DND-41 (cell line): ENCODE measurements around the gene RAVER2.
A peak's percentile ranks its signal among the peaks of the same experiment; 100 is the strongest.

Experiments used
- ATAC-seq: fragments of 200-7000 bp; cut with Tn5 transposase; 3 replicates; pipeline ENCODE4 v1.9.1; 2021; ENCODE audit warnings: low read depth; ENCODE audit not compliant: insufficient read depth
- DNase-seq: peaks from one replicate; pipeline ENCODE4 v3.0.0-alpha.2; 2020
- H2AFZ ChIP-seq: 2 replicates; pipeline ENCODE4 v1.6.0; 2012; ENCODE audit warnings: low read depth, low read length
- H3K27ac ChIP-seq: 2 replicates; pipeline ENCODE4 v1.5.1; 2012; ENCODE audit warnings: low read length, inconsistent platforms
- H3K27me3 ChIP-seq: fragments of 200-600 bp; sonication (generic); 2 replicates; pipeline ENCODE4 v1.6.0; 2012; ENCODE audit warnings: low read length, mild to moderate bottlenecking, inconsistent platforms; ENCODE audit not compliant: insufficient read depth, poor library complexity
- H3K36me3 ChIP-seq: 2 replicates; pipeline ENCODE4 v1.5.1; 2012; ENCODE audit warnings: low read length, inconsistent platforms; ENCODE audit not compliant: insufficient read depth
- H3K4me1 ChIP-seq: 2 replicates; pipeline ENCODE4 v1.5.1; 2012; ENCODE audit warnings: mild to moderate bottlenecking, low read length; ENCODE audit not compliant: insufficient read depth
- H3K4me2 ChIP-seq: 2 replicates; pipeline ENCODE4 v1.6.0; 2012; ENCODE audit warnings: mild to moderate bottlenecking, moderate library complexity, low read length, inconsistent platforms; ENCODE audit not compliant: insufficient read depth
- H3K4me3 ChIP-seq, 2 experiments: fragments of 200-600 bp in 1 of 2; shearing (Covaris generic) in 1 of 2; 2 replicates each; pipeline ENCODE4 v1.5.1; 2012 to 2016; ENCODE audit warnings: inconsistent platforms in 2 of 2, low read length in 2 of 2, mild to moderate bottlenecking in 2 of 2, low read depth in 1 of 2, moderate library complexity in 1 of 2
- H3K79me2 ChIP-seq: 2 replicates; pipeline ENCODE4 v1.6.0; 2012; ENCODE audit warnings: low read length, inconsistent platforms; ENCODE audit not compliant: insufficient read depth
- H3K9ac ChIP-seq: 2 replicates; pipeline ENCODE4 v1.6.0; 2012; ENCODE audit warnings: low read depth, mild to moderate bottlenecking, inconsistent platforms, low read length, moderate library complexity
- H3K9me3 ChIP-seq: 2 replicates; pipeline ENCODE4 v1.5.1; 2012; ENCODE audit warnings: low read length, moderate library complexity, mild to moderate bottlenecking, inconsistent platforms; ENCODE audit not compliant: insufficient read depth, severe bottlenecking
- H4K20me1 ChIP-seq: 2 replicates; pipeline ENCODE4 v1.6.0; 2012; ENCODE audit warnings: low read length; ENCODE audit not compliant: insufficient read depth
- CTCF ChIP-seq: IDR thresholded peaks from 2 replicates; pipeline ENCODE4 v1.5.1; 2012; ENCODE audit warnings: borderline replicate concordance, low read length, moderate library complexity, mild to moderate bottlenecking; ENCODE audit not compliant: poor library complexity, severe bottlenecking; ENCODE audit errors: extremely low read depth
- EZH2 ChIP-seq: IDR thresholded peaks from 3 replicates; pipeline ENCODE4 v1.6.1; 2012; ENCODE audit warnings: borderline replicate concordance, low read depth, mild to moderate bottlenecking, moderate library complexity, low read length, inconsistent platforms; ENCODE audit not compliant: severe bottlenecking

The RAVER2 gene

GRCh38 chr1:64822621-64823020, 77.7 kb downstream of the RAVER2 start:
- ATAC-seq = no peak
- TF ChIP-seq EZH2 (no peak), CTCF (no peak)
- no peak for DNase-seq

GRCh38 chr1:64823691-64824476, 79.0 kb downstream of the RAVER2 start:
- no peak overlapping the region for H3K4me3 ChIP-seq
- peak; percentile 78 for ATAC-seq

More at GRCh38 chr1:64822621-64823020, 77.7 kb downstream of the RAVER2 start:
- Histone ChIP-seq H3K79me2 (no peaks in the 10 kb centered on the region), H3K9me3 (no peaks in the 10 kb centered on the region), H3K36me3 (no peaks in the 10 kb centered on the region), H3K27ac (no peak overlapping the region), H3K4me2 (no peak overlapping the region), H4K20me1 (no peaks in the 10 kb centered on the region), H3K4me1 (no peaks in the 10 kb centered on the region), H3K4me3 (no peak overlapping the region), H3K27me3 (no peaks in the 10 kb centered on the region), H2AFZ (no peak overlapping the region), H3K9ac (no peak overlapping the region)

GRCh38 chr1:64826991-64827390, 82.1 kb downstream of the RAVER2 start:
- Histone ChIP-seq H3K27me3 (no peaks in the 10 kb centered on the region), H3K4me1 (no peaks in the 10 kb centered on the region), H3K36me3 (no peaks in the 10 kb centered on the region; the same call in 1 of the 2 replicates), H2AFZ (no peak overlapping the region), H3K9me3 (no peaks in the 10 kb centered on the region), H4K20me1 (no peaks in the 10 kb centered on the region), H3K27ac (no peak overlapping the region), H3K9ac (no peak overlapping the region), H3K4me3 (no peak overlapping the region), H3K79me2 (no peaks in the 10 kb centered on the region), H3K4me2 (no peak overlapping the region)
- TF ChIP-seq CTCF (no peak), EZH2 (no peak)
- DNase-seq = no peak
- ATAC-seq = peak; percentile 12; the same call in 1 of the 3 replicates

More at GRCh38 chr1:64823691-64824476, 79.0 kb downstream of the RAVER2 start:
- no peaks in the 10 kb centered on the region for H4K20me1 ChIP-seq
- H3K4me2 ChIP-seq = no peak overlapping the region
- H3K9me3 ChIP-seq = no peaks in the 10 kb centered on the region
- peak; percentile 61 for DNase-seq
- no peak overlapping the region for H3K27ac ChIP-seq
- H2AFZ ChIP-seq = no peak overlapping the region
- H3K36me3 ChIP-seq = no peaks in the 10 kb centered on the region
- H3K9ac ChIP-seq = no peak overlapping the region
- no peaks in the 10 kb centered on the region for H3K79me2 ChIP-seq
- H3K4me1 ChIP-seq = no peaks in the 10 kb centered on the region
- H3K27me3 ChIP-seq = no peaks in the 10 kb centered on the region
- TF ChIP-seq CTCF (peak; percentile 93), EZH2 (no peak)
